ENCODE data around the gene DIPK1C.

- TF ChIP-seq CTCF (IDR thresholded peaks at IDR 0.05) = no peak
- TF ChIP-seq POLR2A (IDR thresholded peaks at IDR 0.05) = no peak
Observed at GRCh38 chr18:74436158-74436769, 20.8 kb downstream of the DIPK1C start.
